Liver (tissue), 9 donors: ENCODE results near the gene DHX30. TPM values are rescaled to one million over a fixed set of nuclear protein-coding genes. Genes with fewer than 3 reads are reported as not detected.

Experiments
- DNase-seq: peaks from one replicate; pipeline ENCODE4 v3.0.0-alpha.2; 2017; ENCODE audit warnings: low spot score
- H3K27ac ChIP-seq, 2 donors: one replicate each; pipeline ENCODE4 v1.7.0; 2013; ENCODE audit warnings: inconsistent platforms in 2 of 2, low read length in 2 of 2, control low read depth in 1 of 2, low read depth in 1 of 2, mild to moderate bottlenecking in 1 of 2
- H3K27me3 ChIP-seq, 4 donors: one replicate each; pipeline versions ENCODE4 v1.6.1 to v1.7.0; 2013; ENCODE audit warnings: low read length in 3 of 4, inconsistent platforms in 1 of 4, mild to moderate bottlenecking in 1 of 4, moderate library complexity in 1 of 4; ENCODE audit not compliant: control insufficient read depth in 4 of 4, insufficient read depth in 4 of 4
- H3K36me3 ChIP-seq, 4 donors: one replicate each; pipeline versions ENCODE4 v1.6.1 to v1.7.0; 2013; ENCODE audit warnings: low read length in 3 of 4, mild to moderate bottlenecking in 3 of 4, low read depth in 1 of 4, moderate library complexity in 1 of 4; ENCODE audit not compliant: control insufficient read depth in 4 of 4, insufficient read depth in 3 of 4
- H3K4me1 ChIP-seq, 4 donors: one replicate each; pipeline versions ENCODE4 v1.6.1 to v1.7.0; 2013; ENCODE audit warnings: low read length in 3 of 4, mild to moderate bottlenecking in 3 of 4, moderate library complexity in 1 of 4; ENCODE audit not compliant: control insufficient read depth in 4 of 4, insufficient read depth in 4 of 4
- H3K4me3 ChIP-seq, 3 donors: one replicate each; pipeline versions ENCODE4 v1.6.1 to v1.7.0; 2013; ENCODE audit warnings: low read length in 3 of 3, control low read depth in 1 of 3, low read depth in 1 of 3, mild to moderate bottlenecking in 1 of 3
- H3K9ac ChIP-seq, 2 donors: one replicate each; pipeline ENCODE4 v1.7.0; 2013; ENCODE audit warnings: low read length in 2 of 2, mild to moderate bottlenecking in 2 of 2, moderate library complexity in 2 of 2, control low read depth in 1 of 2, low read depth in 1 of 2
- H3K9me3 ChIP-seq, 4 donors: one replicate each; pipeline versions ENCODE4 v1.6.1 to v1.7.0; 2013; ENCODE audit warnings: low read length in 3 of 4; ENCODE audit not compliant: control insufficient read depth in 4 of 4
- ATF3 ChIP-seq: IDR thresholded peaks from 2 replicates; pipeline ENCODE4 v1.6.1; 2016; ENCODE audit warnings: antibody characterized with exemption
- EGR1 ChIP-seq, 2 donors: IDR thresholded peaks; 2 replicates each; pipeline ENCODE4 v1.6.1; 2016 to 2018; ENCODE audit warnings: antibody characterized with exemption in 2 of 2, low read depth in 2 of 2
- FOXA1 ChIP-seq: IDR thresholded peaks from 2 replicates; pipeline ENCODE4 v1.6.1; 2016; ENCODE audit warnings: antibody characterized with exemption
- FOXA2 ChIP-seq: IDR thresholded peaks from 2 replicates; pipeline ENCODE4 v1.6.1; 2016; ENCODE audit warnings: antibody characterized with exemption
- GABPA ChIP-seq, 2 donors: IDR thresholded peaks in 1 of 2; conservative IDR thresholded peaks in 1 of 2; 2 replicates each; pipeline ENCODE4 v1.6.1; 2016; ENCODE audit warnings: antibody characterized with exemption in 2 of 2, mild to moderate bottlenecking in 1 of 2, moderate library complexity in 1 of 2
- HNF4A ChIP-seq, 2 donors: conservative IDR thresholded peaks; 2 replicates each; pipeline ENCODE4 v1.6.1; 2016; ENCODE audit warnings: antibody characterized with exemption in 2 of 2, mild to moderate bottlenecking in 2 of 2
- JUND ChIP-seq, 2 donors: IDR thresholded peaks; 2 replicates each; pipeline ENCODE4 v1.6.1; 2016; ENCODE audit warnings: antibody characterized with exemption in 2 of 2
- MAX ChIP-seq: IDR thresholded peaks from 2 replicates; pipeline ENCODE4 v1.6.1; 2016; ENCODE audit warnings: antibody characterized with exemption
- NR2F2 ChIP-seq: IDR thresholded peaks from 2 replicates; pipeline ENCODE4 v1.6.1; 2016; ENCODE audit warnings: antibody characterized with exemption
- REST ChIP-seq: IDR thresholded peaks from 2 replicates; pipeline ENCODE4 v1.6.1; 2016; ENCODE audit warnings: antibody characterized with exemption, mild to moderate bottlenecking
- RXRA ChIP-seq, 2 donors: IDR thresholded peaks; 2 replicates each; pipeline ENCODE4 v1.6.1; 2017 to 2018; ENCODE audit warnings: antibody characterized with exemption in 2 of 2, mild to moderate bottlenecking in 1 of 2
- SP1 ChIP-seq: IDR thresholded peaks from 2 replicates; pipeline ENCODE4 v1.6.1; 2018; ENCODE audit warnings: antibody characterized with exemption, mild to moderate bottlenecking
- TAF1 ChIP-seq: conservative IDR thresholded peaks from 2 replicates; pipeline ENCODE4 v1.6.1; 2016; ENCODE audit warnings: antibody characterized with exemption, mild to moderate bottlenecking
- YY1 ChIP-seq: IDR thresholded peaks from 2 replicates; pipeline ENCODE4 v1.6.1; 2016; ENCODE audit warnings: antibody characterized with exemption, mild to moderate bottlenecking
- whole genome bisulfite sequencing: extraction: QIAGEN DNeasy Blood & Tissue Kit; methylation state at CpG from one replicate; pipeline ENCODE4 v1.1.7; 2013; 5-methylcytosine and 5-hydroxymethylcytosine counted together
- polyA plus RNA-seq, 2 donors: library from polyadenylated mRNA; stranded (reverse) in 1 of 2; unstranded in 1 of 2; fragments of 200-250 nt in 1 of 2; fragments of >200 nt in 1 of 2; fragmentation: Nextera tagmentation in 1 of 2; extraction: Ambion mirVana in 1 of 2; gene quantifications; one replicate each; pipeline versions ENCODE4 v1.2.1 to v1.2.3, GENCODE V29; 2013 to 2015
- total RNA-seq, 2 donors: library from RNA; depleted of rRNA; stranded (reverse); fragments of >200 nt; gene quantifications; one replicate each; pipeline ENCODE4 v1.2.3, GENCODE V29; 2014
- TF ChIP-seq, protein P1 (sequence below): IDR thresholded peaks from 2 replicates; pipeline ENCODE4 v1.6.1; 2016; ENCODE audit warnings: antibody characterized with exemption
- donor health status: healthy.
- donor health status: healthy.
- donor health status: healthy.
- donor health status: healthy.
- donor health status: healthy.

DHX30 gene
- total and polyA plus RNA-seq, 4 donors: 18.3 to 39.9 (median 26.3) TPM

GRCh38 chr3:47872916-47873315 lies 70.0 kb downstream of the DHX30 start:
- H3K9ac ChIP-seq: no peak overlapping the region
- no peaks in the 10 kb centered on the region for H3K4me1 ChIP-seq
- H3K27me3 ChIP-seq: no peaks in the 10 kb centered on the region
- TF ChIP-seq YY1: no peak
- no peak for DNase-seq
- WGBS: 91% methylated on average over 4 of the region's 4 CpGs
- H3K36me3 ChIP-seq: peaks cover 13 to 53% (median 39%) of the 10 kb centered on the region in 4 donors
- no peak overlapping the region for H3K27ac ChIP-seq
- H3K4me3 ChIP-seq: no peak overlapping the region
- no peaks in the 10 kb centered on the region for H3K9me3 ChIP-seq

- H3K9ac ChIP-seq: no peak overlapping the region
- DNase-seq: no peak
- H3K9me3 ChIP-seq: no peaks in the 10 kb centered on the region
- no peaks in the 10 kb centered on the region for H3K27me3 ChIP-seq
- no peaks in the 10 kb centered on the region for H3K4me1 ChIP-seq
- TF ChIP-seq EGR1 (IDR thresholded peaks at IDR 0.05; ENCODE audit: low read depth in 2 of 2) (no peak), ATF3 (no peak)
- TF ChIP-seq, protein P1, sequence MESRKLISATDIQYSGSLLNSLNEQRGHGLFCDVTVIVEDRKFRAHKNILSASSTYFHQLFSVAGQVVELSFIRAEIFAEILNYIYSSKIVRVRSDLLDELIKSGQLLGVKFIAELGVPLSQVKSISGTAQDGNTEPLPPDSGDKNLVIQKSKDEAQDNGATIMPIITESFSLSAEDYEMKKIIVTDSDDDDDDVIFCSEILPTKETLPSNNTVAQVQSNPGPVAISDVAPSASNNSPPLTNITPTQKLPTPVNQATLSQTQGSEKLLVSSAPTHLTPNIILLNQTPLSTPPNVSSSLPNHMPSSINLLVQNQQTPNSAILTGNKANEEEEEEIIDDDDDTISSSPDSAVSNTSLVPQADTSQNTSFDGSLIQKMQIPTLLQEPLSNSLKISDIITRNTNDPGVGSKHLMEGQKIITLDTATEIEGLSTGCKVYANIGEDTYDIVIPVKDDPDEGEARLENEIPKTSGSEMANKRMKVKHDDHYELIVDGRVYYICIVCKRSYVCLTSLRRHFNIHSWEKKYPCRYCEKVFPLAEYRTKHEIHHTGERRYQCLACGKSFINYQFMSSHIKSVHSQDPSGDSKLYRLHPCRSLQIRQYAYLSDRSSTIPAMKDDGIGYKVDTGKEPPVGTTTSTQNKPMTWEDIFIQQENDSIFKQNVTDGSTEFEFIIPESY: no peak
- no peak overlapping the region for H3K27ac ChIP-seq
- H3K4me3 ChIP-seq: no peak overlapping the region
- H3K36me3 ChIP-seq: peaks cover 13 to 38% (median 30%) of the 10 kb centered on the region in 4 donors
- WGBS: 100% methylated on average over 2 of the region's 2 CpGs
Measured at GRCh38 chr3:47874438-47874837, 71.5 kb downstream of the DHX30 start.

GRCh38 chr3:47874913-47875312 lies 72.0 kb downstream of the DHX30 start:
- no peaks in the 10 kb centered on the region for H3K27me3 ChIP-seq
- TF ChIP-seq SP1 (no peak), EGR1 (IDR thresholded peaks at IDR 0.05; ENCODE audit: low read depth in 2 of 2) (no peak)
- H3K9me3 ChIP-seq: no peaks in the 10 kb centered on the region
- H3K36me3 ChIP-seq: peaks cover 10 to 34% (median 26%) of the 10 kb centered on the region in 4 donors
- WGBS: 72% methylated on average over 1 of the region's 1 CpG
- H3K4me3 ChIP-seq: no peak overlapping the region
- H3K27ac ChIP-seq: no peak overlapping the region
- no peaks in the 10 kb centered on the region for H3K4me1 ChIP-seq
- H3K9ac ChIP-seq: no peak overlapping the region
- no peak for DNase-seq

GRCh38 chr3:47877290-47877689 lies 74.4 kb downstream of the DHX30 start:
- H3K27ac ChIP-seq: no peak overlapping the region
- H3K27me3 ChIP-seq: no peaks in the 10 kb centered on the region

More at GRCh38 chr3:47877290-47877689, 74.4 kb downstream of the DHX30 start:
- Histone ChIP-seq H3K9ac (no peak overlapping the region), H3K9me3 (no peaks in the 10 kb centered on the region), H3K36me3 (peaks cover 3 to 14% (median 8%) of the 10 kb centered on the region in 4 donors), H3K4me1 (no peaks in the 10 kb centered on the region), H3K4me3 (no peak overlapping the region)
- DNase-seq: no peak
- WGBS: 84% methylated on average over 3 of the region's 3 CpGs
- TF ChIP-seq TAF1: no peak
- TF ChIP-seq JUND (IDR thresholded peaks at IDR 0.05): no peak
- no peak for TF ChIP-seq SP1
- TF ChIP-seq NR2F2: no peak
- no peak for TF ChIP-seq HNF4A (conservative IDR thresholded peaks at IDR 0.05)
- TF ChIP-seq FOXA1: no peak
- no peak for TF ChIP-seq FOXA2
- TF ChIP-seq GABPA (IDR thresholded peaks at IDR 0.05 in 1 of 2, conservative IDR thresholded peaks at IDR 0.05 in 1 of 2): no peak
- TF ChIP-seq MAX: no peak
- no peak for TF ChIP-seq REST
- TF ChIP-seq RXRA (IDR thresholded peaks at IDR 0.05): no peak
